Natural killer cell (primary cell): ENCODE measurements around the gene MYH6. TPM values are rescaled to one million over a fixed set of nuclear protein-coding genes. Genes with fewer than 3 reads are reported as not detected.

Source experiments
- ATAC-seq, 3 donors: fragments of 150-1000 bp in 2 of 3; fragments of 200-7000 bp in 1 of 3; cut with Tn5 transposase; 1 replicate in 1 of 3; 2 replicates in 2 of 3; pipeline ENCODE4 v1.10.0; 2021; ENCODE audit warnings: mild to moderate bottlenecking in 2 of 3, moderate library complexity in 2 of 3
- DNase-seq, 2 donors: peaks; one replicate each; pipeline versions ENCODE4 v3.0.0 to v3.0.0-alpha.2; 2013 to 2021; ENCODE audit warnings: mixed read lengths in 1 of 2
- H3K27ac ChIP-seq: one replicate; pipeline ENCODE4 v1.5.1; 2013; ENCODE audit warnings: mild to moderate bottlenecking, low read length
- H3K27me3 ChIP-seq: one replicate; pipeline ENCODE4 v1.6.1; 2013; ENCODE audit warnings: low read length; ENCODE audit not compliant: control insufficient read depth, insufficient read depth
- H3K36me3 ChIP-seq: one replicate; pipeline ENCODE4 v1.6.1; 2013; ENCODE audit warnings: low read length; ENCODE audit not compliant: control insufficient read depth, insufficient read depth
- H3K4me1 ChIP-seq: one replicate; pipeline ENCODE4 v1.6.1; 2013; ENCODE audit warnings: low read length; ENCODE audit not compliant: control insufficient read depth, insufficient read depth
- H3K4me3 ChIP-seq: one replicate; pipeline ENCODE4 v1.5.1; 2013; ENCODE audit warnings: low read length
- H3K9me3 ChIP-seq: one replicate; pipeline ENCODE4 v1.6.1; 2013; ENCODE audit warnings: low read length; ENCODE audit not compliant: control insufficient read depth, insufficient read depth
- H3K27ac Mint-ChIP-seq, 2 donors: one replicate each; pipeline ENCODE4 v1.8.0; 2022; ENCODE audit warnings: mild to moderate bottlenecking in 2 of 2, mixed read lengths in 2 of 2, moderate library complexity in 1 of 2
- H3K27me3 Mint-ChIP-seq, 2 donors: one replicate each; pipeline ENCODE4 v1.8.0; 2022; ENCODE audit warnings: low read depth in 2 of 2, mixed read lengths in 2 of 2
- H3K36me3 Mint-ChIP-seq: one replicate; pipeline ENCODE4 v1.8.0; 2022; ENCODE audit warnings: mixed read lengths
- H3K4me1 Mint-ChIP-seq, 2 donors: one replicate each; pipeline ENCODE4 v1.8.0; 2022; ENCODE audit warnings: mixed read lengths in 2 of 2
- H3K4me3 Mint-ChIP-seq: one replicate; pipeline ENCODE4 v1.8.0; 2022; ENCODE audit warnings: mild to moderate bottlenecking, moderate library complexity, mixed read lengths
- H3K9me3 Mint-ChIP-seq, 2 donors: one replicate each; pipeline ENCODE4 v1.8.0; 2022; ENCODE audit warnings: mixed read lengths in 2 of 2
- CTCF ChIP-seq: fragments of 200-600 bp; IDR thresholded peaks from one replicate; pipeline ENCODE4 v1.8.0; 2022; ENCODE audit warnings: antibody characterized with exemption
- WGBS: methylation state at CpG from one replicate; pipeline ENCODE4 v1.1.7; 2013; ENCODE audit warnings: missing lambda C conversion rate; ENCODE audit not compliant: insufficient coverage; 5-methylcytosine and 5-hydroxymethylcytosine counted together
- intact Hi-C: fragments of 100-400 bp; cut with micrococcal nuclease; formaldehyde crosslinking; loops from one replicate; pipeline ENCODE4 v1.14.2; 2022
- total RNA-seq, 4 donors: library from RNA; stranded (reverse); fragments of 120-200 nt in 1 of 4; gene quantifications; one replicate each; pipeline versions ENCODE4 v1.2.3 to v1.2.4, GENCODE V29; 2013 to 2022

The MYH6 gene
- total RNA-seq, 3 donors from 2014 or later (not counting 1 experiment from before 2014, with no cell fraction given) = not detected

DNA sequence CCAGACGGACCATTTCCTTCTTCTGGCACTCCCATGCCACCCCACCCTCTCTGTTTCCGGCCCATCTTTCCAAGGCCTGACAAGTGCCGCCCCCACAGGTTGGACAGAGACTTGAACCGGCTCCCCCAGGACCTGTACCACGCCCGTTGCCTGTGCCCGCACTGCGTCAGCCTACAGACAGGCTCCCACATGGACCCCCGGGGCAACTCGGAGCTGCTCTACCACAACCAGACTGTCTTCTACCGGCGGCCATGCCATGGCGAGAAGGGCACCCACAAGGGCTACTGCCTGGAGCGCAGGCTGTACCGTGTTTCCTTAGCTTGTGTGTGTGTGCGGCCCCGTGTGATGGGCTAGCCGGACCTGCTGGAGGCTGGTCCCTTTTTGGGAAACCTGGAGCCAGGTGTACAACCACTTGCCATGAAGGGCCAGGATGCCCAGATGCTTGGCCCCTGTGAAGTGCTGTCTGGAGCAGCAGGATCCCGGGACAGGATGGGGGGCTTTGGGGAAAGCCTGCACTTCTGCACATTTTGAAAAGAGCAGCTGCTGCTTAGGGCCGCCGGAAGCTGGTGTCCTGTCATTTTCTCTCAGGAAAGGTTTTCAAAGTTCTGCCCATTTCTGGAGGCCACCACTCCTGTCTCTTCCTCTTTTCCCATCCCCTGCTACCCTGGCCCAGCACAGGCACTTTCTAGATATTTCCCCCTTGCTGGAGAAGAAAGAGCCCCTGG is 32.4 kb downstream of the MYH6 start:
- H3K4me3 Mint-ChIP-seq = no peak overlapping the region
- no peaks in the 10 kb centered on the region for H3K36me3 Mint-ChIP-seq
- DNase-seq = no peak
- Histone ChIP-seq H3K4me3 (no peak overlapping the region), H3K27me3 (no peaks in the 10 kb centered on the region), H3K9me3 (no peaks in the 10 kb centered on the region), H3K4me1 (no peaks in the 10 kb centered on the region), H3K36me3 (no peaks in the 10 kb centered on the region), H3K27ac (no peak overlapping the region)
- ATAC-seq = no peak
- no peak overlapping the region for H3K27ac Mint-ChIP-seq
- intact Hi-C loops = no loop called here
- no peaks in the 10 kb centered on the region for H3K4me1 Mint-ChIP-seq
- WGBS = 90% methylated on average over 21 of the region's 21 CpGs
- H3K27me3 Mint-ChIP-seq = peaks cover 6 to 7% of the 10 kb centered on the region in 2 donors
- H3K9me3 Mint-ChIP-seq = no peaks in the 10 kb centered on the region
- no peak for TF ChIP-seq CTCF

- Mint-ChIP-seq H3K9me3 (no peaks in the 10 kb centered on the region), H3K27ac (no peak overlapping the region), H3K4me3 (no peak overlapping the region), H3K36me3 (no peaks in the 10 kb centered on the region), H3K4me1 (no peaks in the 10 kb centered on the region), H3K27me3 (peaks cover 13 to 15% of the 10 kb centered on the region in 2 donors)
- Histone ChIP-seq H3K36me3 (no peaks in the 10 kb centered on the region), H3K27ac (no peak overlapping the region), H3K9me3 (no peaks in the 10 kb centered on the region), H3K27me3 (no peaks in the 10 kb centered on the region), H3K4me1 (no peaks in the 10 kb centered on the region), H3K4me3 (no peak overlapping the region)
- DNase-seq (no peak), ATAC-seq (no peak)
- intact Hi-C loops = no loop called here
- WGBS = 92% methylated on average over 3 of the region's 3 CpGs
- no peak for TF ChIP-seq CTCF
These were observed 35.0 kb downstream of the MYH6 start for GRCh38 chr14:23373041-23373440.

DNA sequence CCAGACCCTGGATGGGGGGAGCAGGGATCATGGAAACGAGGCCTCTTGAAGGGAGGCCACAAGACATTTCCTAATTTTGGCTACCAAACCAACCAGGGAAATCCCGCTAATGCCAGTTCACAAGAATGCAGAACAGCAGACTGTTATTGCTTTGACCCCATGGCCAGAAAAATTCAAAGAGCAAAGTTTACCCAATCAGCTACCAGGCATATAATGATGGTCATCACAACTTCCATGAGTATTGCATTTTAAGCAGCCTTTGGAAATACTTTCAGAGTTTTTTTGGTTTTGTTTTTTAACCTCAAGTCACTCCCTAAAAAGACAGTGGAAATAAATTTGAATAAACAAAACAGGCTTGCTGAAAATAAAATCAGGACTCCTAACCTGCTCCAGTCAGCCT is 35.6 kb downstream of the MYH6 start, which contains the start of gene IL25:
Gene IL25 (plus strand): TSS at position 301 of the 400 bp plus-strand sequence.
- Mint-ChIP-seq H3K36me3 (no peaks in the 10 kb centered on the region), H3K9me3 (no peaks in the 10 kb centered on the region), H3K27ac (no peak within 1 kb of the TSS), H3K27me3 (peaks cover 15 to 19% of the 10 kb centered on the region in 2 donors), H3K4me3 (no peak within 1 kb of the TSS), H3K4me1 (no peaks in the 10 kb centered on the region)
- no peak for TF ChIP-seq CTCF
- no peak for DNase-seq
- Histone ChIP-seq H3K9me3 (no peaks in the 10 kb centered on the region), H3K36me3 (no peaks in the 10 kb centered on the region), H3K27me3 (no peaks in the 10 kb centered on the region), H3K4me3 (no peak within 1 kb of the TSS), H3K4me1 (no peaks in the 10 kb centered on the region), H3K27ac (no peak within 1 kb of the TSS)
- intact Hi-C loops = no loop called here
- 73% methylated on average over 2 of the region's 2 CpGs for whole genome bisulfite sequencing
- ATAC-seq = no peak

- H3K4me1 Mint-ChIP-seq = no peaks in the 10 kb centered on the region
- no peak for TF ChIP-seq CTCF
- Histone ChIP-seq H3K9me3 (no peaks in the 10 kb centered on the region), H3K4me3 (no peak overlapping the region), H3K27ac (no peak overlapping the region), H3K36me3 (no peaks in the 10 kb centered on the region), H3K4me1 (no peaks in the 10 kb centered on the region), H3K27me3 (no peaks in the 10 kb centered on the region)
- WGBS = 84% methylated on average over 1 of the region's 1 CpG
- DNase-seq = no peak
- no peak overlapping the region for H3K4me3 Mint-ChIP-seq
- no peaks in the 10 kb centered on the region for H3K36me3 Mint-ChIP-seq
- intact Hi-C loops = no loop called here
- H3K9me3 Mint-ChIP-seq = no peaks in the 10 kb centered on the region
- peaks cover 20 to 25% of the 10 kb centered on the region in 2 donors for H3K27me3 Mint-ChIP-seq
- no peak for ATAC-seq
- H3K27ac Mint-ChIP-seq = no peak overlapping the region
These were observed 36.2 kb downstream of the MYH6 start for GRCh38 chr14:23371865-23372264.
